Smooth muscle cell (in vitro differentiated cells): ENCODE data around the gene SEC24A. TPM values are rescaled to one million over a fixed set of nuclear protein-coding genes. Genes with fewer than 3 reads are reported as not detected.

Source experiments
- DNase-seq: peaks from one replicate; lab custom pipeline; 2025; ENCODE audit not compliant: unreplicated experiment; lab: John Stamatoyannopoulos, UW
- H2AFZ ChIP-seq: fragments of 200-600 bp; sonication (generic); 2 replicates; pipeline ENCODE4 v1.6.0; 2016; ENCODE audit warnings: antibody characterized with exemption, low read depth, mild to moderate bottlenecking
- H3F3A ChIP-seq: fragments of 200-600 bp; sonication (generic); 2 replicates; pipeline ENCODE4 v1.6.0; 2017; ENCODE audit warnings: antibody characterized with exemption, low read depth
- H3K27ac ChIP-seq: fragments of 200-600 bp; sonication (generic); 2 replicates; pipeline ENCODE4 v1.5.1; 2016; ENCODE audit warnings: low read depth, mild to moderate bottlenecking
- H3K27me3 ChIP-seq: fragments of 200-600 bp; sonication (generic); 2 replicates; pipeline ENCODE4 v1.6.1; 2016; ENCODE audit warnings: low read depth, mild to moderate bottlenecking
- H3K36me3 ChIP-seq: fragments of 200-600 bp; sonication (generic); 2 replicates; pipeline ENCODE4 v1.5.1; 2016; ENCODE audit warnings: low read depth
- H3K4me1 ChIP-seq: fragments of 200-600 bp; sonication (generic); 2 replicates; pipeline ENCODE4 v1.5.1; 2016; ENCODE audit warnings: low read depth
- H3K4me2 ChIP-seq: fragments of 200-600 bp; sonication (generic); 2 replicates; pipeline ENCODE4 v1.6.0; 2016; ENCODE audit warnings: mild to moderate bottlenecking
- H3K4me3 ChIP-seq: fragments of 200-600 bp; sonication (generic); 2 replicates; pipeline ENCODE4 v1.5.1; 2016; ENCODE audit warnings: mild to moderate bottlenecking
- H3K79me2 ChIP-seq: fragments of 200-600 bp; sonication (generic); 2 replicates; pipeline ENCODE4 v1.6.0; 2016; ENCODE audit warnings: low read depth, mild to moderate bottlenecking
- H3K9ac ChIP-seq: fragments of 200-600 bp; sonication (generic); 2 replicates; pipeline ENCODE4 v1.6.0; 2016; ENCODE audit warnings: low read depth
- H3K9me3 ChIP-seq: fragments of 200-600 bp; sonication (generic); replicated peaks from 2 replicates; pipeline ENCODE4 v1.5.1; 2016; ENCODE audit warnings: low read depth
- H4K20me1 ChIP-seq: fragments of 200-600 bp; sonication (generic); 2 replicates; pipeline ENCODE4 v1.6.0; 2016; ENCODE audit warnings: low read depth
- CTCF ChIP-seq: fragments of 200-600 bp; sonication (generic); IDR thresholded peaks from 2 replicates; pipeline ENCODE4 v1.5.1; 2017; ENCODE audit warnings: borderline replicate concordance, mild to moderate bottlenecking, antibody characterized with exemption; ENCODE audit not compliant: insufficient read depth, poor library complexity, severe bottlenecking
- WGBS: methylation state at CpG from one replicate; pipeline ENCODE4 v1.1.7; 2016; ENCODE audit warnings: low lambda C conversion rate; 5-methylcytosine and 5-hydroxymethylcytosine counted together
- polyA plus RNA-seq: library from polyadenylated mRNA; unstranded; fragments of >200 nt; fragmentation: Nextera tagmentation; extraction: Ambion mirVana; gene quantifications from 2 replicates; pipeline ENCODE4 v1.2.1, GENCODE V29; 2016
- total RNA-seq: library from RNA; depleted of rRNA; stranded (reverse); fragments of >200 nt; gene quantifications from 2 replicates; pipeline ENCODE4 v1.2.3, GENCODE V29; 2014

SEC24A gene
- total and polyA plus RNA-seq, 2 experiments from 2014 or later, result 27.0 to 76.9 TPM

- H3K36me3 ChIP-seq, result no peaks in the 10 kb centered on the region
- H3K27me3 ChIP-seq, result no peaks in the 10 kb centered on the region
- peak within 1 kb of the TSS; percentile 82 for H3K9ac ChIP-seq
- peak within 1 kb of the TSS; percentile 97 for H2AFZ ChIP-seq
- no peaks in the 10 kb centered on the region for H3K9me3 ChIP-seq
- peak; percentile 88 for DNase-seq
- H3K79me2 ChIP-seq, result peaks cover 41% of the 10 kb centered on the region
- WGBS, result 2% methylated on average over 60 of the region's 66 CpGs
- H4K20me1 ChIP-seq, result peaks cover 6% of the 10 kb centered on the region
- H3F3A ChIP-seq, result no peaks in the 10 kb centered on the region
- peaks cover 10% of the 10 kb centered on the region for H3K4me1 ChIP-seq
- TF ChIP-seq CTCF, result peak; percentile 63
- H3K4me2 ChIP-seq, result peak within 1 kb of the TSS; percentile 87
- peak within 1 kb of the TSS; percentile 83 for H3K4me3 ChIP-seq
- H3K27ac ChIP-seq, result peak within 1 kb of the TSS; percentile 92
Measured at GRCh38 chr5:134738133-134738962, 89.8 kb downstream of the SEC24A start, which contains the start of gene CAMLG. Gene CAMLG, plus strand, starts transcription at chr5:134738548. Its CDS starts 73 bp downstream, at chr5:134738621.

GRCh38 chr5:134738963-134739661 lies 90.5 kb downstream of the SEC24A start:
- peak overlapping the region; percentile 83 for H3K4me3 ChIP-seq
- H3K27me3 ChIP-seq, result no peaks in the 10 kb centered on the region
- 12% methylated on average over 21 of the region's 21 CpGs for WGBS
- no peaks in the 10 kb centered on the region for H3F3A ChIP-seq
- H3K9ac ChIP-seq, result peak overlapping the region; percentile 82
- H2AFZ ChIP-seq, result peak overlapping the region; percentile 81
- peak overlapping the region; percentile 87 for H3K4me2 ChIP-seq
- peaks cover 10% of the 10 kb centered on the region for H4K20me1 ChIP-seq
- peak; percentile 20 for DNase-seq
- peak overlapping the region; percentile 92 for H3K27ac ChIP-seq
- peaks cover 10% of the 10 kb centered on the region for H3K4me1 ChIP-seq
- TF ChIP-seq CTCF, result no peak
- H3K79me2 ChIP-seq, result peaks cover 47% of the 10 kb centered on the region
- H3K9me3 ChIP-seq, result no peaks in the 10 kb centered on the region
- no peaks in the 10 kb centered on the region for H3K36me3 ChIP-seq

GRCh38 chr5:134741052-134741451 lies 92.5 kb downstream of the SEC24A start:
- Histone ChIP-seq H3F3A (no peaks in the 10 kb centered on the region), H2AFZ (no peak overlapping the region), H3K9ac (no peak overlapping the region), H3K79me2 (peaks cover 47% of the 10 kb centered on the region), H4K20me1 (peaks cover 10% of the 10 kb centered on the region), H3K27ac (no peak overlapping the region), H3K4me3 (no peak overlapping the region), H3K9me3 (no peaks in the 10 kb centered on the region), H3K4me1 (peaks cover 10% of the 10 kb centered on the region), H3K27me3 (no peaks in the 10 kb centered on the region), H3K4me2 (no peak overlapping the region), H3K36me3 (no peaks in the 10 kb centered on the region)
- 96% methylated on average over 11 of the region's 11 CpGs for WGBS
- TF ChIP-seq CTCF, result no peak
- DNase-seq, result no peak
